Cardiac fibroblast (primary cell): ENCODE measurements around the gene SLC1A5.

Source experiments
- DNase-seq, 2 donors: peaks; one replicate each; pipeline versions ENCODE4 v3.0.0 to v3.0.0-alpha.2; 2010; ENCODE audit warnings: low read depth in 2 of 2
- H3K4me3 ChIP-seq, 2 donors: replicated peaks in 1 of 2; 1 replicate in 1 of 2; 2 replicates in 1 of 2; pipeline ENCODE4 v1.5.1; 2011; ENCODE audit warnings: low read depth in 2 of 2, low read length in 2 of 2, mild to moderate bottlenecking in 2 of 2, moderate library complexity in 1 of 2
- TF ChIP-seq, protein P1 (sequence below): IDR thresholded peaks from one replicate; pipeline ENCODE4 v1.5.1; 2011; ENCODE audit warnings: low read depth, mild to moderate bottlenecking, low read length, inconsistent platforms

The SLC1A5 gene

DNA sequence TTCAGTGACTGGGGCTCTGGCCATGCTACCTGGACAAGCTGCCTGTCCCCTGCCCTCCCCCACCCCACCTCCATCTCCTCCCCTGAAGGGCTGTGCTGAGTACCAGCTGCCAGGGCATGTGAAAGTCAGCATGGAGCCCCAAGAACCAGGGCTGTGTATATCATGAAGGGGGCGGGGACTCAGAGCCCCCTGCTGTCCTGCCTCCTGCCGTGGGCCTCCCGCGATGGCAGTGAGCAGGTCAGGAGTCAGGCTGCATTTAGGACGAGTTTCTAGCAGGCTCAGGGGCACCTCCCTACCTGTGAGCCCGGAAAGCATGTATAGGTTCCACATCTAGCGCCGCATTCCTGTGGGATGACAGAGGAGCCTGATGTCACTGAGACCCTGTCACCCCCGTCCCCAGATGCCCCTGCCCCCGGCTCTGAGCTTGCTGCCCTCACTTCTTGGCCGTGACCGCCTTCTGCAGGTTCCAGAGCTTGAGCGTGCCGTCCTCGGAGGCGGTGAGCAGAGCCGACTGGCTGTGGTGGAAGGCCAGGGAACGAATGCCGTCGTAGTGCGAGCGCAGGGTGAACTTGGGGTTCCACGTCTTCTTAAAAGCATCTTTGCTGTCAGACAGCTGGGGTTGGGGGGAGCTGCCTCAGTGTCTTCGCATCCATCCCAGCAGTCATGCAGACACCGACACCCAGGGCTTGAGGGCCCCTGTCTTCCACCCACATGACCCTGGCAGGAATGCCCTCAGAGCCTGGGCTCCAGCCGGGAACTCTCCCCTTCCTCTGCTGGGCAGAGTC lies 63.2 kb downstream of the SLC1A5 start:
- no peak overlapping the region for H3K4me3 ChIP-seq
- DNase-seq: no peak
- TF ChIP-seq, protein P1, sequence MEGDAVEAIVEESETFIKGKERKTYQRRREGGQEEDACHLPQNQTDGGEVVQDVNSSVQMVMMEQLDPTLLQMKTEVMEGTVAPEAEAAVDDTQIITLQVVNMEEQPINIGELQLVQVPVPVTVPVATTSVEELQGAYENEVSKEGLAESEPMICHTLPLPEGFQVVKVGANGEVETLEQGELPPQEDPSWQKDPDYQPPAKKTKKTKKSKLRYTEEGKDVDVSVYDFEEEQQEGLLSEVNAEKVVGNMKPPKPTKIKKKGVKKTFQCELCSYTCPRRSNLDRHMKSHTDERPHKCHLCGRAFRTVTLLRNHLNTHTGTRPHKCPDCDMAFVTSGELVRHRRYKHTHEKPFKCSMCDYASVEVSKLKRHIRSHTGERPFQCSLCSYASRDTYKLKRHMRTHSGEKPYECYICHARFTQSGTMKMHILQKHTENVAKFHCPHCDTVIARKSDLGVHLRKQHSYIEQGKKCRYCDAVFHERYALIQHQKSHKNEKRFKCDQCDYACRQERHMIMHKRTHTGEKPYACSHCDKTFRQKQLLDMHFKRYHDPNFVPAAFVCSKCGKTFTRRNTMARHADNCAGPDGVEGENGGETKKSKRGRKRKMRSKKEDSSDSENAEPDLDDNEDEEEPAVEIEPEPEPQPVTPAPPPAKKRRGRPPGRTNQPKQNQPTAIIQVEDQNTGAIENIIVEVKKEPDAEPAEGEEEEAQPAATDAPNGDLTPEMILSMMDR: no peak
